Lower leg skin (tissue), 4 donors: Measurements from ENCODE around the gene ESPN. TPM values are rescaled to one million over a fixed set of nuclear protein-coding genes. Genes with fewer than 3 reads are reported as not detected.

Source experiments
- DNase-seq, 2 donors: peaks; one replicate each; pipeline ENCODE4 v3.0.0-alpha.2; 2019; ENCODE audit warnings: low spot score in 2 of 2
- H3K4me3 ChIP-seq: fragments of 200-600 bp; sonication (generic); 2 replicates; pipeline ENCODE4 v1.5.1; 2017; ENCODE audit warnings: mild to moderate bottlenecking, low read depth; ENCODE audit not compliant: poor library complexity, severe bottlenecking
- CTCF ChIP-seq, 3 donors: fragments of 450-650 bp; IDR thresholded peaks; one replicate each; pipeline ENCODE4 v1.5.1; 2016; ENCODE audit warnings: antibody characterized with exemption in 3 of 3, mild to moderate bottlenecking in 3 of 3, moderate library complexity in 2 of 3
- POLR2A ChIP-seq, 2 donors: fragments of 450-650 bp; IDR thresholded peaks; one replicate each; pipeline ENCODE4 v1.6.1; 2016 to 2017; ENCODE audit warnings: antibody characterized with exemption in 2 of 2, mild to moderate bottlenecking in 1 of 2, moderate library complexity in 1 of 2
- WGBS, 2 donors: methylation state at CpG; one replicate each; pipeline ENCODE4 v1.1.5; 2018; 5-methylcytosine and 5-hydroxymethylcytosine counted together
- intact Hi-C: fragments of 100-400 bp; cut with DNase I; formaldehyde crosslinking; loops from one replicate; pipeline ENCODE4 v1.15.0; 2023; ENCODE audit warnings: low total_unique reads
- total RNA-seq, 4 donors: library from RNA; depleted of rRNA; stranded (reverse); fragments of >200 nt; gene quantifications; one replicate each; pipeline ENCODE4 v1.1.0, GENCODE V29; 2016

The ESPN gene
- total RNA-seq, 4 donors from 2014 or later: 27.5 to 64.3 (median 30.3) TPM

- DNase-seq: no peak
Measured at GRCh38 chr1:6464514-6464836, 39.9 kb downstream of the ESPN start.

GRCh38 chr1:6464915-6465314 is 40.3 kb downstream of the ESPN start:
- no peak for TF ChIP-seq CTCF (IDR thresholded peaks at IDR 0.05)
- TF ChIP-seq POLR2A (IDR thresholded peaks at IDR 0.05): no peak
- WGBS, 2 donors: 87 to 89% methylated on average over 5 of the region's 5 CpGs
- no peak for DNase-seq
- no peak overlapping the region for H3K4me3 ChIP-seq
- intact Hi-C loops: no loop called here

More at GRCh38 chr1:6464514-6464836, 39.9 kb downstream of the ESPN start:
- H3K4me3 ChIP-seq: no peak overlapping the region
- 77 to 80% methylated on average over 6 to 7 of the region's 7 CpGs for WGBS, 2 donors
- intact Hi-C loops: no loop called here
- TF ChIP-seq POLR2A (IDR thresholded peaks at IDR 0.05) (no peak), CTCF (IDR thresholded peaks at IDR 0.05) (no peak)

GRCh38 chr1:6465461-6466005 is 41.0 kb downstream of the ESPN start:
- TF ChIP-seq POLR2A (IDR thresholded peaks at IDR 0.05) (no peak), CTCF (IDR thresholded peaks at IDR 0.05) (no peak)
- H3K4me3 ChIP-seq: no peak overlapping the region
- no peak for DNase-seq
- intact Hi-C loops: no loop called here
- 76 to 78% methylated on average over 17 to 20 of the region's 21 CpGs for WGBS, 2 donors

GRCh38 chr1:6466023-6466422 is 41.4 kb downstream of the ESPN start, which contains the start of gene TNFRSF25:
Gene TNFRSF25 (minus strand): TSS chr1:6466173. CDS start chr1:6466107, 66 bp downstream.
- no peak within 1 kb of the TSS for H3K4me3 ChIP-seq
- no peak for DNase-seq
- TF ChIP-seq POLR2A (IDR thresholded peaks at IDR 0.05): no peak
- WGBS, 2 donors: 66 to 91% methylated on average over 6 to 36 of the region's 43 CpGs
- intact Hi-C loops: no loop called here

GRCh38 chr1:6466751-6467150 is 42.2 kb downstream of the ESPN start:
- 86 to 96% methylated on average over 5 of the region's 5 CpGs for WGBS, 2 donors
- intact Hi-C loops: no loop called here
- no peak overlapping the region for H3K4me3 ChIP-seq
- TF ChIP-seq CTCF (IDR thresholded peaks at IDR 0.05): no peak
- no peak for TF ChIP-seq POLR2A (IDR thresholded peaks at IDR 0.05)
- no peak for DNase-seq

GRCh38 chr1:6467224-6467623 is 42.6 kb downstream of the ESPN start:
- intact Hi-C loops: no loop called here
- WGBS, 2 donors: 90 to 95% methylated on average over 12 of the region's 12 CpGs

More at GRCh38 chr1:6467224-6467623, 42.6 kb downstream of the ESPN start:
- TF ChIP-seq CTCF (IDR thresholded peaks at IDR 0.05) (no peak), POLR2A (IDR thresholded peaks at IDR 0.05) (no peak)
- no peak for DNase-seq
- H3K4me3 ChIP-seq: no peak overlapping the region
